GM12872 (cell line): Measurements from ENCODE around the gene NCAPH2.

Experiments
- TF ChIP-seq, protein P1 (sequence below): IDR thresholded peaks from 3 replicates; pipeline ENCODE4 v1.5.1; 2011; ENCODE audit warnings: low read depth, mild to moderate bottlenecking, low read length, moderate library complexity; ENCODE audit not compliant: insufficient read depth

NCAPH2 gene

DNA sequence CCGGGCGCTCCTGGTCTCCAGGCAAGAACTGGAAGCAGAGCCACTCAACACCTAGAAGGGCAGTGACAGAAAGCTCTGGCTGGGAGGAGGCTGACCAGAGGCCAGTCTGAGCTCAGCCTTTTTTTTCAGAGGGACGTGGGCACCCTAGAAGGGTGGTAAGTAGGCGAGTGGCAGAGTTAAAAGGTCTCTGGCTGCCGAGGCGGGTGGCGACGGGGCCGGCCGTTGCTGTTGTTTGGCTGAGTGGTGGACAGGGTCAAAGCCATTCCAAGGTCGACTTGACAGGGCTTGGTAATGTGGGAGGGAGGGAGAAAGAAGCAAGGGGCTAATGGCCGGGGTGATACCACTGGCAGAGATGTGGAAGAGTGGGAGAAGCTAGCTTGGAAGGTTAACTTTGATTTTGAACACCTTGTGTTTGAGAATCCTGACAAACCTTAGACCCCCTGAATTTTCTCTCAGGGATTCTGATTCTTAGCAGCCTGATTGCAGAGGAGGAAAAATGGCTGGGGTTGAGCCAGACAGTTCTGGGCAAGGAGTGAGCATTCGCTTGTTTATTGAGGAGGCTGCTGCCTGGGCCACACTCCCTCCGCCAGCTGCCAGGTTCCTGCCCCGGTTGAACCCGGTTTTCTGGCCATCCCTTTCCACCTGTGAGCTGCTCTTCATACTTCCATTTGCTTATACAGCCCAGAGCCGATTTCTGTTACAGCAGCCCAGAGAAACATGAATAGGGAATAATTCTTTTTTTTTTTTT, 55.6 kb downstream of the NCAPH2 start:
- TF ChIP-seq, protein P1, sequence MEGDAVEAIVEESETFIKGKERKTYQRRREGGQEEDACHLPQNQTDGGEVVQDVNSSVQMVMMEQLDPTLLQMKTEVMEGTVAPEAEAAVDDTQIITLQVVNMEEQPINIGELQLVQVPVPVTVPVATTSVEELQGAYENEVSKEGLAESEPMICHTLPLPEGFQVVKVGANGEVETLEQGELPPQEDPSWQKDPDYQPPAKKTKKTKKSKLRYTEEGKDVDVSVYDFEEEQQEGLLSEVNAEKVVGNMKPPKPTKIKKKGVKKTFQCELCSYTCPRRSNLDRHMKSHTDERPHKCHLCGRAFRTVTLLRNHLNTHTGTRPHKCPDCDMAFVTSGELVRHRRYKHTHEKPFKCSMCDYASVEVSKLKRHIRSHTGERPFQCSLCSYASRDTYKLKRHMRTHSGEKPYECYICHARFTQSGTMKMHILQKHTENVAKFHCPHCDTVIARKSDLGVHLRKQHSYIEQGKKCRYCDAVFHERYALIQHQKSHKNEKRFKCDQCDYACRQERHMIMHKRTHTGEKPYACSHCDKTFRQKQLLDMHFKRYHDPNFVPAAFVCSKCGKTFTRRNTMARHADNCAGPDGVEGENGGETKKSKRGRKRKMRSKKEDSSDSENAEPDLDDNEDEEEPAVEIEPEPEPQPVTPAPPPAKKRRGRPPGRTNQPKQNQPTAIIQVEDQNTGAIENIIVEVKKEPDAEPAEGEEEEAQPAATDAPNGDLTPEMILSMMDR = no peak

DNA sequence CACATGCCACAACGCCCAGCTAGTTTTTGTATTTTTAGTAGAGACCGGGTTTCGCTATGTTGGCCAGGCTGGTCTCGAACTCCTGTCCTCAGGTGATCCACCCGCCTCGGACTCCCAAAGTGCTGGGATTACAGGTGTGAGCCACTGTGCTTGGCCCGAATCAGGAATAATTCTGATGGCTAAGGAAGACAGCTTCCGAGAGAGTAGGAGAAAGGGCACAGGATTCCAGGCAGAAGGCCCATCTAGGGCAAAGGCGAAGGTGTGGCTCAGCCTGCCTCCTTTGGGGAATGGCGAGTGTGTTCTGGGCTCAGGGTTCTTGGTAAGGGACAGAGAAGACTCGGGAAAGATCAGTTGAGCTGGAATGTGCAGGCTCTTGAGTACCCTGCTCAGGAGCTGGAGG, 56.3 kb downstream of the NCAPH2 start:
- TF ChIP-seq, protein P1 = no peak

DNA sequence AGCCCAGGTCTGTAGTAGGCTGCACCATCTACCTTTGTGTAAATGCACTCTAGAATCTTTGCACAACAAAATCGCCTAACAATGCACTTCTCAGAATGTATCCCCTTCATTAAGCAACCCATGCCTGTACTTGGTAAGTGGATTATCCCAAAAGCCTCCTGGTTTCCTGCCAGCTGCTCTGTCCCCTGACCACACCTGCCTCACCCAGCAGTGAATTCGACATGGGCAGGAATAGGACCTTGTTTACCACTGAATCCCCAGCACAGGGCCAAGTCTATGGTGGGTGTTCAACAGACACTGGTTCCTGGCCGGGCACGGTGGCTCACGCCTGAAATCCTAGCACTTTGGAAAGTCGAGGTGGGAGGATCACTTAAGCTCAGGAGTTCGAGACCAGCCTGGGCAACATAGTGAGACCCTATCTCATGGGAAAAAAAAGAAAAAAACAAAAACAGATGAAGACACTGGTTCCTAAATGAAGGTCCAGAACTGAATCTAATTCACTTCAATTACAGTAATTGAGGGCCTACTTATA, 59.8 kb downstream of the NCAPH2 start:
- TF ChIP-seq, protein P1 = no peak

DNA sequence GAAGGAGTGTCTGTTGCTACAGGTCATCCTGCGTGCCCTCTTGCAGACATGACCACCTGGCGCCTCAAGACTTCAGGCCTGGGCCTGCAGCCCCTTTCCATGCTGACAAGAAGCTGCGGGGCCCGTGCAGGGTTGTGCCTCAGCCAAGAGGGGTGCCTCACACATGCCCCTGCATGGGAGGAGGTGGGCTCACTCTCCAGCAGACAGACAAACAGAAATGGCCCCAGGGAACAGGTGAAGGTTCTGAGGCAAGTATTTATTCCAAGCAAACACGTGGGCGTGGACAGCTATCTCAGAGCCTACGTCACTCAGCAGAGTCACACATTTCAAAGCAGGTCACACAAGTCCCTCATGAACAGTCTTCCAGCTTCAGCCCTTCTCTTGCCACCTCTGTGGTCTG, 60.6 kb downstream of the NCAPH2 start:
- TF ChIP-seq, protein P1 = no peak

DNA sequence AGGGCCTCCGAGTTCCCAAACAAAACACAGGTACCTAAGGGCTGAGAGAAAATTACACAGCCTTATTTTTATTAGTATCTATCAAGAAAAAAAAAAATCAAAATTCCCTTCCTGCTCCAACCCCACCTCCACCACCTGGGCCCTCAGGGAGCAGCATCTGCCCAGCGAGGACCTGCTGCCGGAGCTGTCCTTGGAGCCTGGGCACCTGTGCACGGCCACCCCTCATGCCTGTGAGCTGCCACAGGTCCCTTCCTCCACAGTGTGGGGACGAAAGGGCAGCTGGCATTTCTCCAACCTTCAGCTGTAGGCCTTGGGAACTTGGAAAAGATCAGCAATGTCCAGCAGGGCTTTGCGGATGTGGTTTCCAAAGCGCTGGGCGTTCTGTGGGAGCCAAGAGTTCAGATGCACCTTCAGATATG, 61.0 kb downstream of the NCAPH2 start:
- TF ChIP-seq, protein P1 = no peak

DNA sequence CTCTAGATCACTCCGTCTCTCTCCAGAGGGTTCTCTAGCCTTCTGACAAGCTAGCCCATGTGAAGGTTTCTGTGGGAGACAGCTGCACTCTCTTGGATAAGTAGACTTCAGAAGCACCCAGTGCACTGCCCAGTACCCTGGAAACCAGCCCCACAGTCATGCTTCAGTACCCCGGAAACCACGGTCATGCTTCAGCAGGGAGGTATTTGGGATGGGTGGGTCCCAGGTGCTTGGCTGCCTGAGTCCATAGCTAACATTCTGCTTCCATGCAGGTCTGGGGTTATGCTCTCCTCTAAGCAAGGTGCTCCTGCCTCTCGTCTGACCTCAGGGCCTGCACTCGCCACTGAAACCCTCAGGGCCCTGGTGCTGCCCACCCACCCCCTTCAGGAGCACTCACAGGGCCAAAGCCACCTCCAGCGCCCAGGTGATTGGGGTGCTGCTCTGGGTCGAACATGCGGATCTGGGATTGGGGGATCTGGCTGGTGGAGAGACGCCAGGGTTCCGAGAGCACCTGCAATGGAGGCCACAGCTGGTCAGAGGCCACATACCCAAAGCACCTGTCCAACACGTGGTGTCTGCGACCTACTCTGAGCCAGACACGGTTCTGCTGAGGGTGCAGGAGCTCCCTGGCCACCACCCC, 62.0 kb downstream of the NCAPH2 start:
- TF ChIP-seq, protein P1 = no peak

DNA sequence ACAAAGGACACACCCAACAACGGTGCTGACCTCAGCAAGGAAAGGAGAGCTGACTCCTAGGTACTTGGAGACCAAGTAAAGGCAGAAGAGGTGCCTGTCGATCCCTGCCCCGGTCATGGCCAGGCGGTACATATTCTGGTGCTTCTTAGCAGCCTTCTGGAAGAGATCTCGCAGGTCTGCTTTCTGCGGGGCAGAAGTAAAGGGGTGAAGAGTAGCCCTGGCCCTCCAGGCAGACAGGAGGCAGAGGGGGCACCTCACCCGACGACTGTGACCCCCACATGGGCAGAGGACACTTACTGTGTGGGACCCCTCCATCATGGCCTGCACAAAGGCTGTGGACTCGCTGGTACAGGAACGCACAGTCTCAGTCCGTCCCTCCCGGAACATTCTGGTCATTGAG, 62.8 kb downstream of the NCAPH2 start:
- TF ChIP-seq, protein P1 = no peak
